Measurements from ENCODE around the gene SHROOM3.

SHROOM3 gene

GRCh38 chr4:76670631-76671030 lies 235.6 kb downstream of the SHROOM3 start:
- DNase-seq = no peak

- DNase-seq = no peak
Observed at GRCh38 chr4:76673362-76673761, 238.3 kb downstream of the SHROOM3 start.

GRCh38 chr4:76674983-76675382 lies 240.0 kb downstream of the SHROOM3 start:
- DNase-seq = no peak

GRCh38 chr4:76677571-76678326 lies 242.7 kb downstream of the SHROOM3 start:
- no peak for DNase-seq

GRCh38 chr4:76679691-76680090 lies 244.7 kb downstream of the SHROOM3 start:
- no peak for DNase-seq

GRCh38 chr4:76680952-76681351 lies 245.9 kb downstream of the SHROOM3 start:
- DNase-seq = no peak

GRCh38 chr4:76681996-76682395 lies 247.0 kb downstream of the SHROOM3 start:
- no peak for DNase-seq

- DNase-seq = no peak
Observed at GRCh38 chr4:76683144-76683543, 248.1 kb downstream of the SHROOM3 start.

GRCh38 chr4:76687746-76688448 lies 252.9 kb downstream of the SHROOM3 start:
- no peak for DNase-seq

- no peak for DNase-seq
Observed at GRCh38 chr4:76688619-76689144, 253.7 kb downstream of the SHROOM3 start.

GRCh38 chr4:76689145-76689817 lies 254.3 kb downstream of the SHROOM3 start:
- DNase-seq = no peak

- DNase-seq = no peak
Observed at GRCh38 chr4:76690011-76690905, 255.2 kb downstream of the SHROOM3 start.

GRCh38 chr4:76690906-76691275 lies 255.9 kb downstream of the SHROOM3 start:
- DNase-seq = no peak

GRCh38 chr4:76691807-76692582 lies 257.0 kb downstream of the SHROOM3 start:
- DNase-seq = no peak

GRCh38 chr4:76692761-76693160 lies 257.7 kb downstream of the SHROOM3 start:
- DNase-seq = no peak

- no peak for DNase-seq
Observed at GRCh38 chr4:76694056-76694455, 259.0 kb downstream of the SHROOM3 start.

- DNase-seq = no peak
Observed at GRCh38 chr4:76696109-76696508, 261.1 kb downstream of the SHROOM3 start.

GRCh38 chr4:76697129-76697803 lies 262.2 kb downstream of the SHROOM3 start:
- DNase-seq = no peak

GRCh38 chr4:76698141-76698540 lies 263.1 kb downstream of the SHROOM3 start:
- no peak for DNase-seq

GRCh38 chr4:76699751-76700310 lies 264.8 kb downstream of the SHROOM3 start:
- DNase-seq = no peak
